HG03066 (cell line): ENCODE measurements around the gene C2orf76.
"Not testable (repeated sequence)": the region's sequence is repeated elsewhere in the genome, so short reads cannot be mapped to it uniquely, and the experiment has no call there.

Experiments
- ATAC-seq: cut with Tn5 transposase; IDR thresholded peaks from one replicate; pipeline ENCODE4 v1.9.1; 2021; ENCODE audit warnings: low read depth; ENCODE audit not compliant: unreplicated experiment

C2orf76 gene

GRCh38 chr2:119366649-119367471 lies at the start of gene C2orf76, which contains the start of gene DBI:
TSS of gene C2orf76 (minus strand) at chr2:119366834. CDS start at chr2:119339959, 26,875 bp downstream.
TSS of gene DBI (plus strand) at chr2:119366977. CDS start at chr2:119367052, 75 bp downstream.
- peak; percentile 93 for ATAC-seq

GRCh38 chr2:119415630-119416029 lies 49.0 kb upstream of the C2orf76 start:
- ATAC-seq = no peak

GRCh38 chr2:119414894-119415293 lies 48.3 kb upstream of the C2orf76 start:
- ATAC-seq = no peak

GRCh38 chr2:119409506-119409905 lies 42.9 kb upstream of the C2orf76 start:
- no peak for ATAC-seq

GRCh38 chr2:119408221-119408619 lies 41.6 kb upstream of the C2orf76 start:
- ATAC-seq = no peak

- ATAC-seq = no peak
These were observed 41.0 kb upstream of the C2orf76 start for GRCh38 chr2:119407430-119408220.

GRCh38 chr2:119405151-119405550 lies 38.5 kb upstream of the C2orf76 start:
- no peak for ATAC-seq

GRCh38 chr2:119403618-119404017 lies 37.0 kb upstream of the C2orf76 start:
- ATAC-seq = not testable (repeated sequence)

GRCh38 chr2:119402645-119403560 lies 36.3 kb upstream of the C2orf76 start:
- ATAC-seq = no peak

- ATAC-seq = no peak
These were observed 35.5 kb upstream of the C2orf76 start for GRCh38 chr2:119402106-119402505.

GRCh38 chr2:119397196-119397595 lies 30.6 kb upstream of the C2orf76 start:
- no peak for ATAC-seq

- ATAC-seq = no peak
These were observed 27.5 kb upstream of the C2orf76 start for GRCh38 chr2:119393971-119394748.

- no peak for ATAC-seq
These were observed 23.1 kb upstream of the C2orf76 start for GRCh38 chr2:119389615-119390306.

GRCh38 chr2:119387381-119388129 lies 20.9 kb upstream of the C2orf76 start:
- peak; percentile 79 for ATAC-seq

GRCh38 chr2:119385466-119385865 lies 18.8 kb upstream of the C2orf76 start:
- no peak for ATAC-seq

- no peak for ATAC-seq
These were observed 18.3 kb upstream of the C2orf76 start for GRCh38 chr2:119384971-119385370.

- ATAC-seq = no peak
These were observed 16.9 kb upstream of the C2orf76 start for GRCh38 chr2:119383410-119384140.

- ATAC-seq = no peak
These were observed 11.9 kb upstream of the C2orf76 start for GRCh38 chr2:119378566-119378965.
